Testis (tissue), 3 donors: Measurements from ENCODE around the gene INSR. TPM values are rescaled to one million over a fixed set of nuclear protein-coding genes. Genes with fewer than 3 reads are reported as not detected.

Experiments used
- DNase-seq: peaks from one replicate; pipeline ENCODE4 v3.0.0-alpha.2; 2019
- H3K27ac ChIP-seq, 2 donors: fragments of 200-600 bp; sonication (generic); one replicate each; pipeline ENCODE4 v1.5.1; 2019
- H3K27me3 ChIP-seq: fragments of 200-600 bp; sonication (generic); one replicate; pipeline ENCODE4 v1.5.1; 2019
- H3K36me3 ChIP-seq: fragments of 200-600 bp; sonication (generic); one replicate; pipeline ENCODE4 v1.5.1; 2017; ENCODE audit warnings: low read depth; ENCODE audit errors: missing control alignments
- H3K4me1 ChIP-seq: fragments of 200-600 bp; sonication (generic); one replicate; pipeline ENCODE4 v1.5.1; 2019
- H3K4me3 ChIP-seq, 2 donors: fragments of 200-600 bp; sonication (generic); one replicate each; pipeline ENCODE4 v1.5.1; 2017 to 2019
- H3K9me3 ChIP-seq: fragments of 200-600 bp; sonication (generic); one replicate; pipeline ENCODE4 v1.5.1; 2017
- CTCF ChIP-seq, 3 experiments: fragments of 450-650 bp in 2 of 3; fragments of 200-600 bp in 1 of 3; sonication (generic) in 1 of 3; IDR thresholded peaks; one replicate each; pipeline ENCODE4 v1.5.1; 2016 to 2019; ENCODE audit warnings: antibody characterized with exemption in 3 of 3, mild to moderate bottlenecking in 2 of 3, moderate library complexity in 1 of 3
- POLR2A ChIP-seq: fragments of 450-650 bp; IDR thresholded peaks from one replicate; pipeline ENCODE4 v1.6.1; 2017; ENCODE audit warnings: antibody characterized with exemption, mild to moderate bottlenecking, moderate library complexity
- WGBS, 2 donors: methylation state at CpG; one replicate each; pipeline ENCODE4 v1.1.5; 2018; 5-methylcytosine and 5-hydroxymethylcytosine counted together
- intact Hi-C: fragments of 100-400 bp; cut with DNase I; formaldehyde crosslinking; loops from one replicate; pipeline ENCODE4 v1.15.1; 2023; ENCODE audit warnings: low total_unique reads
- polyA plus RNA-seq: library from polyadenylated mRNA; stranded (reverse); fragments of 350-450 nt; fragmentation: Illumina TruSeq; extraction: RNeasy Lipid Tissue Mini Kit (QIAGEN cat#74804); gene quantifications from one replicate; pipeline ENCODE4 v1.2.3, GENCODE V29; 2014; ENCODE audit warnings: low read depth, low replicate concordance; ENCODE audit not compliant: insufficient read depth
- total RNA-seq, 2 donors: library from RNA; depleted of rRNA; stranded (reverse); fragments of >200 nt; gene quantifications; one replicate each; pipeline ENCODE4 v1.2.3, GENCODE V29; 2016

INSR gene
- total and polyA plus RNA-seq, 3 donors from 2014 or later, result 9.3 to 96.5 (median 85.1) TPM

GRCh38 chr19:7288977-7289376 lies 5.2 kb downstream of the INSR start:
- DNase-seq, result no peak
- Histone ChIP-seq H3K36me3 (no peaks in the 10 kb centered on the region), H3K27me3 (no peaks in the 10 kb centered on the region), H3K9me3 (no peaks in the 10 kb centered on the region), H3K27ac (no peak overlapping the region), H3K4me1 (peaks cover 2% of the 10 kb centered on the region), H3K4me3 (no peak overlapping the region)
- 56 to 57% methylated on average over 6 of the region's 6 CpGs for WGBS, 2 donors
- TF ChIP-seq POLR2A, result no peak
- TF ChIP-seq CTCF (IDR thresholded peaks at IDR 0.05), result no peak
- intact Hi-C loops, result no loop called here

- 86 to 100% methylated on average over 1 of the region's 1 CpG for WGBS, 2 donors
- H3K9me3 ChIP-seq, result no peaks in the 10 kb centered on the region
- TF ChIP-seq POLR2A, result no peak
- TF ChIP-seq CTCF (IDR thresholded peaks at IDR 0.05), result no peak
- peaks cover 2% of the 10 kb centered on the region for H3K4me1 ChIP-seq
- no peak overlapping the region for H3K27ac ChIP-seq
- intact Hi-C loops, result no loop called here
- H3K4me3 ChIP-seq, result no peak overlapping the region
- DNase-seq, result no peak
- H3K27me3 ChIP-seq, result no peaks in the 10 kb centered on the region
- H3K36me3 ChIP-seq, result no peaks in the 10 kb centered on the region
These were observed 6.1 kb downstream of the INSR start for GRCh38 chr19:7288131-7288530.

GRCh38 chr19:7287722-7288121 lies 6.5 kb downstream of the INSR start:
- whole genome bisulfite sequencing, 2 donors, result 48 to 56% methylated on average over 10 of the region's 10 CpGs
- no peaks in the 10 kb centered on the region for H3K9me3 ChIP-seq
- H3K4me1 ChIP-seq, result peaks cover 2% of the 10 kb centered on the region
- H3K27ac ChIP-seq, result no peak overlapping the region
- no peak for DNase-seq
- no peaks in the 10 kb centered on the region for H3K36me3 ChIP-seq
- no peaks in the 10 kb centered on the region for H3K27me3 ChIP-seq
- intact Hi-C loops, result no loop called here
- no peak for TF ChIP-seq CTCF (IDR thresholded peaks at IDR 0.05)
- no peak for TF ChIP-seq POLR2A
- no peak overlapping the region for H3K4me3 ChIP-seq

GRCh38 chr19:7280940-7281666 lies 13.1 kb downstream of the INSR start:
- Histone ChIP-seq H3K9me3 (no peaks in the 10 kb centered on the region), H3K27ac (no peak overlapping the region), H3K4me1 (no peaks in the 10 kb centered on the region), H3K36me3 (no peaks in the 10 kb centered on the region), H3K27me3 (no peaks in the 10 kb centered on the region), H3K4me3 (no peak overlapping the region)
- DNase-seq, result no peak
- intact Hi-C loops, result no loop called here
- 73 to 81% methylated on average over 10 of the region's 10 CpGs for WGBS, 2 donors
- no peak for TF ChIP-seq CTCF (IDR thresholded peaks at IDR 0.05)
- TF ChIP-seq POLR2A, result no peak
